ENCODE results near the gene COPA.
A peak's percentile ranks its signal among the peaks of the same experiment; 100 is the strongest.

COPA gene

DNA sequence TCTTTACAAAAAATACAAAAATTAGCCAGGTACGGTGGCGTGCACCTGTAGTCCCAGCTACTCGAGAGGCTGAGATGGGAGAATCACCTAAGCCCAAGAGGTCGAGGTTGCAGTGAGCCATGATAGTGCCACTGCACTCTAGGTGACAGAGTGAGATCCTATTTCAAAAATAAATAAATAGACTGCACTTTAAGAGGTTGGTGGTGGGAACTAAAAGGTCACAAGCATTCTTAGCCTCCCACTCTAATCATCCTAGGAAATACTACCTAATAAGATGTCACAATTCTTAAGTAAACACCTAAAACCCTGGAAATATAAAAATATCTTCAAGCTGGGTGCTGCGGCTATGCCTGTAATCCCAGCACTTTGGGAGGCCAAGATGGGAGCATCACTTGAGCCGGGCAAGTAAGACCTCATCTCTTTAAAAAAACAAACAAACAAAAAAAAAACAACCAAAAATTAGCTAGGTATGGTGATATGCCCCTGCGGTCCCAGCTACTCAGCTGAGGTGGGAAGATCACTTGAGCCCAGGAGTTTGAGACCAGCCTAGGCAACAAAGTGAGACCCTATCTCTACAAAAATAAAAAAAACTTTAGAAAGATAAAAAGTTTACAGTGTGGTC, 84.8 kb downstream of the COPA start:
- TF ChIP-seq, protein P1, sequence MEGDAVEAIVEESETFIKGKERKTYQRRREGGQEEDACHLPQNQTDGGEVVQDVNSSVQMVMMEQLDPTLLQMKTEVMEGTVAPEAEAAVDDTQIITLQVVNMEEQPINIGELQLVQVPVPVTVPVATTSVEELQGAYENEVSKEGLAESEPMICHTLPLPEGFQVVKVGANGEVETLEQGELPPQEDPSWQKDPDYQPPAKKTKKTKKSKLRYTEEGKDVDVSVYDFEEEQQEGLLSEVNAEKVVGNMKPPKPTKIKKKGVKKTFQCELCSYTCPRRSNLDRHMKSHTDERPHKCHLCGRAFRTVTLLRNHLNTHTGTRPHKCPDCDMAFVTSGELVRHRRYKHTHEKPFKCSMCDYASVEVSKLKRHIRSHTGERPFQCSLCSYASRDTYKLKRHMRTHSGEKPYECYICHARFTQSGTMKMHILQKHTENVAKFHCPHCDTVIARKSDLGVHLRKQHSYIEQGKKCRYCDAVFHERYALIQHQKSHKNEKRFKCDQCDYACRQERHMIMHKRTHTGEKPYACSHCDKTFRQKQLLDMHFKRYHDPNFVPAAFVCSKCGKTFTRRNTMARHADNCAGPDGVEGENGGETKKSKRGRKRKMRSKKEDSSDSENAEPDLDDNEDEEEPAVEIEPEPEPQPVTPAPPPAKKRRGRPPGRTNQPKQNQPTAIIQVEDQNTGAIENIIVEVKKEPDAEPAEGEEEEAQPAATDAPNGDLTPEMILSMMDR (conservative IDR thresholded peaks at IDR 0.05; ENCODE audit: low read length): no peak
- no peak for TF ChIP-seq EZH2phosphoT487 (IDR thresholded peaks at IDR 0.05; ENCODE audit: borderline replicate concordance)
- H3F3A ChIP-seq (ENCODE audit: low read depth): no peaks in the 10 kb centered on the region
- H3K9me2 ChIP-seq (replicated peaks; ENCODE audit: low read depth, low read length): no peaks in the 10 kb centered on the region
- no peaks in the 10 kb centered on the region for H3K36me3 ChIP-seq (ENCODE audit: insufficient read depth, low read length)
- H3K4me2 ChIP-seq (ENCODE audit: low read depth, low read length, poor library complexity, severe bottlenecking): peak overlapping the region; percentile 88
- H3K9ac ChIP-seq (ENCODE audit: low read depth, low read length, poor library complexity, severe bottlenecking): peak overlapping the region; percentile 98
- H3K4me1 ChIP-seq (ENCODE audit: insufficient read depth, low read length, poor library complexity, severe bottlenecking): peaks cover 49% of the 10 kb centered on the region
- peaks cover 61% of the 10 kb centered on the region for H3K79me2 ChIP-seq (ENCODE audit: insufficient read depth, low read length)
- H3K27me3 ChIP-seq (ENCODE audit: insufficient read depth, low read length, poor library complexity, severe bottlenecking): no peaks in the 10 kb centered on the region
- H2AFZ ChIP-seq (ENCODE audit: low read length): no peak overlapping the region
- peak overlapping the region; percentile 29 for H3K4me3 ChIP-seq (ENCODE audit: low read length, poor library complexity, severe bottlenecking)
- peaks cover 38% of the 10 kb centered on the region for H4K20me1 ChIP-seq (ENCODE audit: insufficient read depth, low read length, poor library complexity, severe bottlenecking)
- no peaks in the 10 kb centered on the region for H3K9me3 ChIP-seq (ENCODE audit: insufficient read depth, low read depth, low read length)

DNA sequence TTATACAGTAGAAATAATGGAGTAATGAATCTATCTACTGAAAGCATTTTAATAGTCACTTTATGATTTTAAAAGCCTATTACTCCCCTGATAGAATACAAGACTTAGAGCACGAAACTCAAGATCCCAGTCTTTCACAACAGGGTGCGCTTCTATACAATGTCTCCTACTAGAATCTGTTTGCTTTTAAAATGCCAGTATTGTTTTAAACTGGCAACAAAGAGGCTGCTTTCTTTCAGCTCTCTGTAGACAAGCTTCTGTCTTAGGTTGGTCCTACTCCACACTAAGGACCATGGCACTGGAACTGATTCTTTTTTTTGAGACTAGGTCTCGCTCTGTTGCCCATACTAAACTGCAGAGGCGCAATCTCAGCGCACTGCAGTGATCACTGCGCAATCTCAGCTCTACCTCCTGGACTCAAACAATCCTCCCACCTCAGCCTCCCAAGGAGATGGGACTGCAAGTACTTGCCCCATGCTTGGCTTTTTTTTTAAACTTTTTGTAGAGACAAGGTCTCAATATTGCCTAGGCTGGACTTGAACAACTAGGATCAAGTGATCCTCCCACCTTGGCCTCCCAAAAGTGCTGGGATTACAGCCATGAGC, 85.5 kb downstream of the COPA start:
- Histone ChIP-seq H3F3A (ENCODE audit: low read depth) (no peaks in the 10 kb centered on the region), H3K27me3 (ENCODE audit: insufficient read depth, low read length, poor library complexity, severe bottlenecking) (no peaks in the 10 kb centered on the region), H3K79me2 (ENCODE audit: insufficient read depth, low read length) (peaks cover 61% of the 10 kb centered on the region), H3K9me3 (ENCODE audit: insufficient read depth, low read depth, low read length) (no peaks in the 10 kb centered on the region), H3K4me1 (ENCODE audit: insufficient read depth, low read length, poor library complexity, severe bottlenecking) (peaks cover 43% of the 10 kb centered on the region), H3K4me3 (ENCODE audit: low read length, poor library complexity, severe bottlenecking) (peak overlapping the region; percentile 39), H3K36me3 (ENCODE audit: insufficient read depth, low read length) (no peaks in the 10 kb centered on the region), H3K4me2 (ENCODE audit: low read depth, low read length, poor library complexity, severe bottlenecking) (peak overlapping the region; percentile 88), H3K9ac (ENCODE audit: low read depth, low read length, poor library complexity, severe bottlenecking) (peak overlapping the region; percentile 35), H2AFZ (ENCODE audit: low read length) (no peak overlapping the region), H3K9me2 (replicated peaks; ENCODE audit: low read depth, low read length) (no peaks in the 10 kb centered on the region), H4K20me1 (ENCODE audit: insufficient read depth, low read length, poor library complexity, severe bottlenecking) (peaks cover 38% of the 10 kb centered on the region)
- TF ChIP-seq EZH2phosphoT487 (IDR thresholded peaks at IDR 0.05; ENCODE audit: borderline replicate concordance): no peak
- TF ChIP-seq, protein P1 (conservative IDR thresholded peaks at IDR 0.05; ENCODE audit: low read length): no peak

GRCh38 chr1:160256396-160257046, 86.5 kb downstream of the COPA start:
- Histone ChIP-seq H3K79me2 (ENCODE audit: insufficient read depth, low read length) (peaks cover 56% of the 10 kb centered on the region), H3F3A (ENCODE audit: low read depth) (no peaks in the 10 kb centered on the region), H3K9me3 (ENCODE audit: insufficient read depth, low read depth, low read length) (no peaks in the 10 kb centered on the region), H2AFZ (ENCODE audit: low read length) (no peak overlapping the region), H3K27me3 (ENCODE audit: insufficient read depth, low read length, poor library complexity, severe bottlenecking) (no peaks in the 10 kb centered on the region), H3K36me3 (ENCODE audit: insufficient read depth, low read length) (no peaks in the 10 kb centered on the region), H3K9me2 (replicated peaks; ENCODE audit: low read depth, low read length) (no peaks in the 10 kb centered on the region), H3K4me1 (ENCODE audit: insufficient read depth, low read length, poor library complexity, severe bottlenecking) (peaks cover 43% of the 10 kb centered on the region), H4K20me1 (ENCODE audit: insufficient read depth, low read length, poor library complexity, severe bottlenecking) (peaks cover 44% of the 10 kb centered on the region), H3K4me2 (ENCODE audit: low read depth, low read length, poor library complexity, severe bottlenecking) (peak overlapping the region; percentile 88), H3K9ac (ENCODE audit: low read depth, low read length, poor library complexity, severe bottlenecking) (peak overlapping the region; percentile 2), H3K4me3 (ENCODE audit: low read length, poor library complexity, severe bottlenecking) (no peak overlapping the region)
- TF ChIP-seq, protein P1 (conservative IDR thresholded peaks at IDR 0.05; ENCODE audit: low read length): no peak
- TF ChIP-seq EZH2phosphoT487 (IDR thresholded peaks at IDR 0.05; ENCODE audit: borderline replicate concordance): no peak
